ENCODE results near the gene NRXN3. TPM values are rescaled to one million over a fixed set of nuclear protein-coding genes. Genes with fewer than 3 reads are reported as not detected.

The NRXN3 gene
- total RNA-seq, 1 experiment from 2014 or later: not detected

DNA sequence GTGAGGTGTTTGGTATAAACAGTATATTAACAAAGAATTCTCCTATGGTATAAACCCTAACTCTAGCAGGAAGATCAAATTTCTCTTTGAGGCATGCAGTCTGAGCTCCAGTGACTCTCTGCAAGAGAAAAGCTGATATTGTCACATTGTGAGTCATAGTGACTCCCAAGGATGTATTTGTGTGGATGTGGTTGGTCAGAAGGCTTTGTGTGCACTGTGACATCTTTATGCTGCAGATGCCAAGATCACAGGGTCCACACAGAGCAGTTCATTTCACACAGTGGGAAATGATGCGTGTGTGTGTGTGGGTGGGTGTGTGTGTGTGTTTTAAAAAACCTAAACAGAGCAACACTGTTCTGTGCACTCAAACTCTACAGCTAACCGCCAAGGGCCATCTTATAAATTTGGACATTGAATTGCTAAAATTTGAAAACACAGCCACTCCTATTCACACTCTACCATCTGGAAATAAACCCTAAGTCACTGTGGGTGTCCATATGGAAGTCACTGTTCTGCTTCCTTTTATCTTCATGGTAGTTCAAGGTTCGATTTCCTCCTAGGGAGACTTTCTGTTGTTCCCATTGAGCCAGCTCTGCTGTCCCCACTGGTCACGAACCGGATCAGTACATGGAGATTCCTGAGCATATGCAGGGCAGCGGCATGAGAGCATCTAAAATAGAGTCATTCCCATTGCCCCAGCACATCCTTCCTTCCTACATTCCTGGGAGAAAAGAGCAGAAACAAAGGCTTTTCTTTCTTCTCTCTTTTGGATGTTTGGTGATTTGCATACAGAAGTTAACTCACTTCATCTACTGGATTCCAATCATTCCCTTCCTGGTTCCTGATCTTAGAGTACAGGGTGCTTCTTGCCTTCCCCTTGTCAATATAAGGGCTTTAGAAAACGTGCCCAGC is 1313.6 kb downstream of the NRXN3 start:
- no TSS peak for BruUV-seq (replicated peaks)
- Histone ChIP-seq H4K20me1 (ENCODE audit: insufficient read depth) (no peaks in the 10 kb centered on the region), H3K36me3 (ENCODE audit: low read depth) (no peaks in the 10 kb centered on the region), H3K4me3 (no peak overlapping the region), H3K9me3 (ENCODE audit: insufficient read depth, low read depth) (no peaks in the 10 kb centered on the region), H3K4me1 (replicated peaks; ENCODE audit: insufficient read depth) (no peaks in the 10 kb centered on the region), H3K79me2 (ENCODE audit: low read depth) (no peaks in the 10 kb centered on the region), H3F3A (ENCODE audit: insufficient read depth, low read depth) (no peaks in the 10 kb centered on the region), H2AFZ (no peak overlapping the region), H3K27ac (no peak overlapping the region), H3K27me3 (ENCODE audit: insufficient read depth, low read depth) (no peaks in the 10 kb centered on the region), H3K4me2 (no peak overlapping the region), H3K9me2 (ENCODE audit: insufficient read depth) (no peaks in the 10 kb centered on the region)
- TF ChIP-seq CTCF (conservative IDR thresholded peaks at IDR 0.05) (no peak), EZH2 (IDR thresholded peaks at IDR 0.05; ENCODE audit: low read depth) (no peak)
- POLR2A ChIA-PET (ENCODE audit: unreplicated experiment): no interaction called here
- intact Hi-C loops (cut with micrococcal nuclease; ENCODE audit: unreplicated experiment): no loop called here
- CTCF ChIA-PET: no interaction called here
- DNase-seq: no peak

DNA sequence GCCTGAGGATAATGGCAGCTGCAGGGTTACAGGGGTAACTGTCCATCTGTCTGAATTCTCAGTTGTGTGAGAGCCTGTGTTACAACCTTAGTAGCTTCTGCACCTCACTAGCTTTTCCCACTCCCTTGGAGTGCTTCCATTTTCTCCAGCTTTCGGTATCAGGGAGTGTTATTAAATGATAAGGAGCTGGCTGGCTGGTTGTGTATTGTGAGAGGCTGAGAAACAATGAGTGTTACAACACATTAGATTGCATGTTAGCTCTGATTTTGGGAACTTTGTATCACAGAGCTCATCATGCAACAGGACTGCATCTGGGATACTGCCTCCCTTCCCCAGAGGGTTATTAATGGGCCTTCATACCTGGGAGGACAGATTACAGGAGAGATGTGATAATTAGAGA is 1317.5 kb downstream of the NRXN3 start:
- Histone ChIP-seq H3K9me3 (ENCODE audit: insufficient read depth, low read depth) (no peaks in the 10 kb centered on the region), H3K36me3 (ENCODE audit: low read depth) (no peaks in the 10 kb centered on the region), H3K27me3 (ENCODE audit: insufficient read depth, low read depth) (no peaks in the 10 kb centered on the region), H3K4me1 (replicated peaks; ENCODE audit: insufficient read depth) (no peaks in the 10 kb centered on the region), H3K4me3 (no peak overlapping the region), H2AFZ (no peak overlapping the region), H3F3A (ENCODE audit: insufficient read depth, low read depth) (no peaks in the 10 kb centered on the region), H3K9me2 (ENCODE audit: insufficient read depth) (no peaks in the 10 kb centered on the region; the same call in 1 of the 2 replicates), H3K27ac (no peak overlapping the region), H4K20me1 (ENCODE audit: insufficient read depth) (no peaks in the 10 kb centered on the region), H3K79me2 (ENCODE audit: low read depth) (no peaks in the 10 kb centered on the region), H3K4me2 (no peak overlapping the region)
- BruUV-seq (replicated peaks): no TSS peak
- ChIA-PET POLR2A (ENCODE audit: unreplicated experiment) (no interaction called here), CTCF (no interaction called here)
- TF ChIP-seq CTCF (conservative IDR thresholded peaks at IDR 0.05) (no peak), EZH2 (IDR thresholded peaks at IDR 0.05; ENCODE audit: low read depth) (no peak)
- intact Hi-C loops (cut with micrococcal nuclease; ENCODE audit: unreplicated experiment): no loop called here
- no peak for DNase-seq

DNA sequence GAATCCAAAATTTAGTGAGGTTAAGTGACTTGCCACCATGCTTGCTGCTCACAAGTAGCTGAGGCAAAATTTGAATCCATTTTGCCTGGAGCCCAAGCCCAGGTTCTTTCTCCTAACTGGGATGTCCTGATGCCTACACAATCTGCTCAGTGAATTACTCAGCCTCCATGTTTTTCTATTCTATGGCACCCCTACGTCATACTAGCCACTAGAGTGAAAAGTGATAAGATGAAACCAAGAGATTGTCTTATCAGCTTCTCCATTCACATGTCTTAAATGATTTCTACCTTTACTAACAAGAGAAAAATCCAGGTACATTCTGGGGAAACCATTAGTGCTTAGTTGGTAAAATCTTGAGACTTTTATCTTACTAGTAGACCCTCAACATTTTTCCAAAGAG is 1321.0 kb downstream of the NRXN3 start:
- TF ChIP-seq EZH2 (IDR thresholded peaks at IDR 0.05; ENCODE audit: low read depth) (no peak), CTCF (conservative IDR thresholded peaks at IDR 0.05) (no peak)

More for the DNA sequence above, 1321.0 kb downstream of the NRXN3 start:
- Histone ChIP-seq H3K27ac (no peak overlapping the region), H3F3A (ENCODE audit: insufficient read depth, low read depth) (no peaks in the 10 kb centered on the region), H3K27me3 (ENCODE audit: insufficient read depth, low read depth) (no peaks in the 10 kb centered on the region), H4K20me1 (ENCODE audit: insufficient read depth) (no peaks in the 10 kb centered on the region), H3K9me3 (ENCODE audit: insufficient read depth, low read depth) (no peaks in the 10 kb centered on the region), H2AFZ (no peak overlapping the region), H3K9me2 (ENCODE audit: insufficient read depth) (no peaks in the 10 kb centered on the region; the same call in 1 of the 2 replicates), H3K4me1 (replicated peaks; ENCODE audit: insufficient read depth) (no peaks in the 10 kb centered on the region), H3K4me3 (no peak overlapping the region), H3K36me3 (ENCODE audit: low read depth) (no peaks in the 10 kb centered on the region), H3K79me2 (ENCODE audit: low read depth) (no peaks in the 10 kb centered on the region), H3K4me2 (no peak overlapping the region)
- no TSS peak for BruUV-seq (replicated peaks)
- intact Hi-C loops (cut with micrococcal nuclease; ENCODE audit: unreplicated experiment): no loop called here
- DNase-seq: no peak
- POLR2A ChIA-PET (ENCODE audit: unreplicated experiment): no interaction called here
- CTCF ChIA-PET: no interaction called here

Data from PC-9 (cell line).